GM12878 (cell line): ENCODE measurements around the gene ALDH1A1. TPM values are rescaled to one million over a fixed set of nuclear protein-coding genes. Genes with fewer than 3 reads are reported as not detected.

ENCODE experiments used
- CUX1 ChIP-seq: IDR thresholded peaks from 2 replicates; pipeline ENCODE4 v1.6.1; 2012; ENCODE audit warnings: improper control_type of control experiment, low read depth, low read length; ENCODE audit not compliant: insufficient replicate concordance
- NBN ChIP-seq: fragments of 450-650 bp; IDR thresholded peaks from 2 replicates; pipeline ENCODE4 v1.6.1; 2016
- NFIC ChIP-seq: IDR thresholded peaks from 2 replicates; pipeline ENCODE4 v1.6.1; 2012; ENCODE audit warnings: low read depth, mild to moderate bottlenecking, inconsistent platforms, low read length, moderate library complexity
- PAX5 ChIP-seq: IDR thresholded peaks from 2 replicates; pipeline ENCODE4 v1.6.1; 2011; ENCODE audit warnings: low read depth, low read length, borderline replicate concordance
- PAX8 ChIP-seq: fragments of 450-650 bp; IDR thresholded peaks from 2 replicates; pipeline ENCODE4 v1.6.1; 2017; ENCODE audit warnings: mild to moderate bottlenecking, moderate library complexity
- STAT1 ChIP-seq: fragments of 450-650 bp; conservative IDR thresholded peaks from 2 replicates; pipeline ENCODE4 v1.6.1; 2014; ENCODE audit warnings: antibody characterized with exemption, mild to moderate bottlenecking
- ZBTB40 ChIP-seq: fragments of 450-650 bp; IDR thresholded peaks from 2 replicates; pipeline ENCODE4 v1.6.1; 2016; ENCODE audit warnings: mild to moderate bottlenecking, moderate library complexity, borderline replicate concordance
- polyA plus RNA-seq, 11 experiments: library from polyadenylated mRNA; depleted of rRNA in 4 of 11; unstranded in 6 of 11; stranded (reverse) in 5 of 11; fragments of >200 nt; fragmentation: Nextera tagmentation in 4 of 11; fragmentation: Illumina TruSeq in 1 of 11; extraction: Ambion mirVana in 4 of 11; extraction: Trizol in 1 of 11; gene quantifications; 1 replicate in 1 of 11; 2 replicates in 10 of 11; pipeline versions ENCODE4 v1.2.1 to v1.2.3, GENCODE V29; 2011 to 2016; ENCODE audit warnings: inconsistent platforms in 2 of 11, missing spikeins in 2 of 11, low read depth in 1 of 11
- total RNA-seq, 4 experiments: library from RNA; depleted of rRNA in 3 of 4; stranded (reverse); fragments of >200 nt in 3 of 4; fragmentation: Illumina TruSeq in 1 of 4; extraction: Trizol in 1 of 4; gene quantifications; 2 replicates each; pipeline versions ENCODE4 v1.2.1 to v1.2.3, GENCODE V29; 2013 to 2021

ALDH1A1 gene
- total and polyA plus RNA-seq, 10 of the 15 experiments (the other 5 are each of a cell fraction or from before 2014, with no cell fraction given): 0.03 to 0.54 TPM; not detected in 8

- TF ChIP-seq ZBTB40 (no peak), STAT1 (no peak), PAX8 (no peak), NFIC (no peak), PAX5 (no peak), NBN (no peak), CUX1 (no peak)
Measured at GRCh38 chr9:72954431-72955125, 1.7 kb upstream of the ALDH1A1 start (continued).
